HFF-Myc (cell line): ENCODE data around the gene EPB41.
"Not testable (repeated sequence)": the region's sequence is repeated elsewhere in the genome, so short reads cannot be mapped to it uniquely, and the experiment has no call there.

Experiments used
- DNase-seq: peaks from one replicate; pipeline ENCODE4 v3.0.0-alpha.2; 2011; ENCODE audit warnings: low read depth; ENCODE audit errors: extremely low read depth
- H3K4me3 ChIP-seq: replicated peaks from 2 replicates; pipeline ENCODE4 v1.5.1; 2011; ENCODE audit warnings: low read depth, mild to moderate bottlenecking, control low read depth, low read length
- CTCF ChIP-seq: IDR thresholded peaks from 2 replicates; pipeline ENCODE4 v1.5.1; 2012; ENCODE audit warnings: mild to moderate bottlenecking, low read depth, low read length, control low read depth; ENCODE audit errors: missing control alignments

Gene EPB41

GRCh38 chr1:28950449-28950848, 36.1 kb downstream of the EPB41 start:
- no peak overlapping the region for H3K4me3 ChIP-seq
- TF ChIP-seq CTCF: no peak
- DNase-seq: peak; percentile 59

- DNase-seq: no peak
- no peak overlapping the region for H3K4me3 ChIP-seq
- no peak for TF ChIP-seq CTCF
Observed at GRCh38 chr1:28954126-28954726, 39.9 kb downstream of the EPB41 start.

- H3K4me3 ChIP-seq: no peak overlapping the region
- TF ChIP-seq CTCF: no peak
- no peak for DNase-seq
Observed at GRCh38 chr1:28956038-28956464, 41.7 kb downstream of the EPB41 start.

GRCh38 chr1:28962114-28962831, 47.9 kb downstream of the EPB41 start:
- DNase-seq: not testable (repeated sequence)

GRCh38 chr1:28965271-28965870, 51.0 kb downstream of the EPB41 start:
- no peak for TF ChIP-seq CTCF
- DNase-seq: no peak
- H3K4me3 ChIP-seq: no peak overlapping the region

More at GRCh38 chr1:28962114-28962831, 47.9 kb downstream of the EPB41 start:
- not testable (repeated sequence) for H3K4me3 ChIP-seq

GRCh38 chr1:28966617-28967016, 52.2 kb downstream of the EPB41 start:
- DNase-seq: no peak
- TF ChIP-seq CTCF: no peak
- H3K4me3 ChIP-seq: no peak overlapping the region

GRCh38 chr1:28971980-28972771, 57.8 kb downstream of the EPB41 start:
- DNase-seq: peak; percentile 55
- no peak overlapping the region for H3K4me3 ChIP-seq
- TF ChIP-seq CTCF: no peak
